HG02885 (cell line): ENCODE measurements around the gene UTP4.

Source experiments
- ATAC-seq: cut with Tn5 transposase; IDR thresholded peaks from one replicate; pipeline ENCODE4 v1.9.1; 2021; ENCODE audit warnings: mild to moderate bottlenecking; ENCODE audit not compliant: unreplicated experiment, poor library complexity

The UTP4 gene

DNA sequence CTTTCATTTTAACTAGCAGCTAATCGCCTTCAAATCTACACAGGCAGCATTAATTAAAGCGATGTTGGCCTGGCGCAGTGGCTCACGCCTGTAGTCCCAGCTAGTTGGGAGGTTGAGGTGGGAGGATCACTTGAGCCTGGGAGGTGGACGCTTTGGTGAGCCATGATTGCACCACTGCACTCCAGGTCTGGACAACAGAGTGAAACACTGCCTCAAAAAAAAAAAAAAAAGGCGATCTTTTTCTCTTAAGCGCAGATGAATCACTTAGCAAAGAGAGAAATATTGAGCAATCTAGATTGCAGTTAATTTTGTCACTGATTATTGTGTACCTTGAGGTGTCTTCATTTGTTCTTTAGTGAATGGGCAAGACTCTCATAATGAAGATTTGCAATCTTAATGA is 66.9 kb downstream of the UTP4 start:
- no peak for ATAC-seq

DNA sequence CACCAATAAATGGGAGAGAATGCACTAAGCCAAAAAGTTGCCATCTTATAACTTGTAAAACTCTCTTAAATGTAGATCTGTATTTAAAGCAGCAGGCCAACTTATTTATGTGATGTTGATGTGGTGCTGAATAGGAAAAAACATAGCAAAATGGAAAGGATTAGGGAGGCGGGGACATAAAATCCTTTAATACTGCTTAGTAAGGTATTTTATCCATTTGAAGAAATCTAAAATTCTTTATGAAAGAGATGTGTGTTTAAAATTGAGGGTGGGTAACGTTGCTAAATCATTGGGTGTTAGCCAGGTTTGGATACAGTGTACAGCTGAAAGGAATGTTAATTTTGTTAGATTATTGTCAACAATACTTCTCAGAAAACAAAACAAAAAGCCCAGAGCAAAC is 68.8 kb downstream of the UTP4 start:
- ATAC-seq = no peak

DNA sequence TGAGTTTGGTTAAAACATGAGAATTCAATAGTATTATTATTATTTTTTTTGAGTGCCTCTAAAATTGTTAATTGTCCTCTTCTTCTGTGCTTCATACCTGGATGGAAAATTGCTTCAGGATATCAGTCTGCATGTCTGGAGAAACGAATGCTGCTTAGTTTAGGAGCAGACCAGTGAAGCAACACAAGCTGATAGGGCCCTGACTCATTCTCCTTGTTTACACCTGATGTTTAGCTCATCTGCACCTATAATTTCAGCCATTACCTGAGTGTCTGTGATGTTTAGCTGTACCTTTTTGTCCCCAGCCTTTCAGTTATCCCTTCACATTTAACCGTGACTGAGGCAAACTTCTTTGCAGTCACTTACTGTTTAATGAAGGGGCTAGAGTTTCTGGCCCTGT is 69.3 kb downstream of the UTP4 start:
- no peak for ATAC-seq

DNA sequence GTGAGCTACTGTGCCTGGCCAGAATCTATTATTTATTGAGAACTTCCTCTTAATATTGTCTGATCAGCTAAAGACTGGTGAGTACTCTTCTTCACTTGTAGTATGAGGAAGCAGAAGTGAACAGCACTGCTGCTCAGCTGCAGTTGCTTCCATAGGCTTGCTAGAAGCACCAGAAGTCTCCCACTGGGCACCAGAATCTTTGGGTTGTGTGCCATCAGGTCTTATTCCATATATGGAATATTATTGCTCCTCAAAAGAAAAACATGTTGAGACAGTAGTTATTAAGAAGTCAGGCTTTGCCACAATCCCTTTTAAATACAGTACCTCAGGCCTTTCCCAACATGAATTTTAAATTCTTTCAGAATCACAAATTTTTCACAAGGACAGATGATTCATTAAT is 71.7 kb downstream of the UTP4 start:
- no peak for ATAC-seq

DNA sequence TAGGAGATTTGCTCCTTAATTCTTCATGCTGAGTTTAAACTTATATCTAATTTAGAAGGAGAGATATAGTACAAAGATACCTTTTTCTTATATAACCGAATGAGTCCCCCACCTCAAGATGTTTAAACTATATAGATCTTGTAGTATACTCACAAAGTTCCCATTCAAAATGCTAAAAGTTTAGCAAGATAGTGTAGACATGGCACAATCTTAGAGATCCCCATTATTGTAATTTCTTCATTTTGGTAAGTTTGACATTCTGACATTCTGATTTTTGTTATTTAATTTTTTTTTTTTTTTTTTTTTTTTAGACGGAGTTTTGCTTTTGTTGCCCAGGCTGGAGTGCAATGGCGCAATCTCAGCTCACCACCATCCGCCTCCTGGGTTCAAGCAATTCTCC is 77.3 kb downstream of the UTP4 start:
- ATAC-seq = no peak

DNA sequence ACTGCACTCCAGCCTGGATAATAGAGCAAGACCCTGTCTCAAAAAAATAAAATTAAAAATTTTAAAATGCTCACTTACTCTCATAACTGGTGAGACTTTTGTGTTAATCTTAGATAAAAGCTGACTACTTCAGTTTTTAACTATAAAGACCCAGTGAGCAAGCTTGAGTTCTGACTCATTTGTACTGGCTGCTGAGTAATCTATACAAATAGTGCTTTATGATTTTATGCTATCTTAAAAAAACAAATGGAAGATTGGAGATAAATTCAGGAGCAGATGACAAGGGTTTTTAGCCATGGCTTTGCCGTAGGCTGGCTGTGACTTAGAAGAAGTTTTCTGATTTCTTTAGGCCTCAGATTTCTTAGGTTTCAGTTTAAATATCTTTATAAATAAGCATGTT is 85.0 kb downstream of the UTP4 start:
- ATAC-seq = no peak
